HepG2 (cell line): ENCODE results near the gene COL2A1. TPM values are rescaled to one million over a fixed set of nuclear protein-coding genes. Genes with fewer than 3 reads are reported as not detected.

Experiments used
- AGO1 ChIP-seq: fragments of 200-400 bp; formaldehyde crosslinking; IDR thresholded peaks from 2 replicates; pipeline ENCODE4 v1.6.1; 2017; ENCODE audit warnings: mild to moderate bottlenecking, low read depth, low read length, moderate library complexity; ENCODE audit not compliant: poor library complexity, severe bottlenecking
- BCL6 ChIP-seq: IDR thresholded peaks from 2 replicates; pipeline ENCODE4 v1.6.1; 2016; ENCODE audit warnings: missing genetic modification reagents, missing compliant biosample characterization
- CENPT ChIP-seq: sonication (generic); formaldehyde crosslinking; IDR thresholded peaks from 2 replicates; pipeline ENCODE4 v1.8.0; 2022; ENCODE audit warnings: low read depth, mild to moderate bottlenecking, moderate library complexity, missing genetic modification reagents
- DR1 ChIP-seq: sonication (generic); formaldehyde crosslinking; IDR thresholded peaks from 2 replicates; pipeline ENCODE4 v1.8.0; 2021; ENCODE audit warnings: mild to moderate bottlenecking, missing genetic modification reagents, inconsistent platforms
- HDAC1 ChIP-seq: sonication (generic); formaldehyde crosslinking; IDR thresholded peaks from 2 replicates; pipeline ENCODE4 v1.5.1; 2020; ENCODE audit warnings: mild to moderate bottlenecking, missing genetic modification reagents
- MED1 ChIP-seq: sonication (generic); formaldehyde crosslinking; IDR thresholded peaks from 2 replicates; pipeline ENCODE4 v1.4.0; 2020; ENCODE audit warnings: missing genetic modification reagents
- MTA3 ChIP-seq: sonication (generic); formaldehyde crosslinking; IDR thresholded peaks from 2 replicates; pipeline ENCODE4 v1.4.0; 2020; ENCODE audit warnings: missing genetic modification reagents
- RBM39 ChIP-seq: fragments of 200-400 bp; formaldehyde crosslinking; IDR thresholded peaks from one replicate; pipeline ENCODE4 v1.6.1; 2018; ENCODE audit warnings: antibody characterized with exemption, mild to moderate bottlenecking, low read depth, low read length; ENCODE audit not compliant: poor library complexity, severe bottlenecking
- REPIN1 ChIP-seq: sonication (generic); formaldehyde crosslinking; IDR thresholded peaks from 2 replicates; pipeline ENCODE4 v1.8.0; 2022; ENCODE audit warnings: missing genetic modification reagents, low read depth, mild to moderate bottlenecking, borderline replicate concordance
- SIX4 ChIP-seq: sonication (generic); formaldehyde crosslinking; IDR thresholded peaks from 2 replicates; pipeline ENCODE4 v1.4.0; 2020; ENCODE audit warnings: missing genetic modification reagents
- SRSF9 ChIP-seq: fragments of 200-400 bp; formaldehyde crosslinking; IDR thresholded peaks from 2 replicates; pipeline ENCODE4 v1.6.1; 2018; ENCODE audit warnings: borderline replicate concordance, mild to moderate bottlenecking, low read depth, low read length; ENCODE audit not compliant: insufficient read depth, poor library complexity, severe bottlenecking
- TBP ChIP-seq: sonication (generic); formaldehyde crosslinking; IDR thresholded peaks from 2 replicates; pipeline ENCODE4 v1.5.0; 2020; ENCODE audit warnings: missing genetic modification reagents
- TEAD3 ChIP-seq: optimal IDR thresholded peaks from 2 replicates; pipeline ENCODE3; 2016; ENCODE audit warnings: borderline replicate concordance
- ZBTB3 ChIP-seq: sonication (generic); formaldehyde crosslinking; IDR thresholded peaks from 2 replicates; pipeline ENCODE4 v1.4.0; 2020; ENCODE audit warnings: low read depth, mild to moderate bottlenecking, moderate library complexity, missing genetic modification reagents, borderline replicate concordance
- ZNF282 ChIP-seq: fragments of 450-650 bp; IDR thresholded peaks from 2 replicates; pipeline ENCODE4 v1.6.1; 2018; ENCODE audit not compliant: partially characterized antibody
- ZNF326 ChIP-seq: sonication (generic); formaldehyde crosslinking; IDR thresholded peaks from 2 replicates; pipeline ENCODE4 v1.4.0; 2020; ENCODE audit warnings: missing genetic modification reagents, borderline replicate concordance
- ZNF44 ChIP-seq: sonication (generic); formaldehyde crosslinking; IDR thresholded peaks from 2 replicates; pipeline ENCODE4 v1.5.1; 2020; ENCODE audit warnings: mild to moderate bottlenecking, missing genetic modification reagents
- ZNF543 ChIP-seq: sonication (generic); formaldehyde crosslinking; IDR thresholded peaks from 2 replicates; pipeline ENCODE4 v1.4.0; 2020; ENCODE audit warnings: mild to moderate bottlenecking, missing genetic modification reagents
- ZNF564 ChIP-seq: sonication (generic); formaldehyde crosslinking; IDR thresholded peaks from 2 replicates; pipeline ENCODE4 v1.8.1; 2023; ENCODE audit warnings: mild to moderate bottlenecking, missing genetic modification reagents
- ZNF776 ChIP-seq: sonication (generic); formaldehyde crosslinking; IDR thresholded peaks from 2 replicates; pipeline ENCODE4 v1.4.0; 2020; ENCODE audit warnings: mild to moderate bottlenecking, missing genetic modification reagents
- ZNF83 ChIP-seq: sonication (generic); formaldehyde crosslinking; IDR thresholded peaks from 2 replicates; pipeline ENCODE4 v1.4.0; 2020; ENCODE audit warnings: missing genetic modification reagents, mild to moderate bottlenecking, borderline replicate concordance
- polyA plus RNA-seq, 8 experiments: library from polyadenylated mRNA; depleted of rRNA in 3 of 8; stranded (reverse) in 7 of 8; unstranded in 1 of 8; fragments of >200 nt; fragmentation: Illumina TruSeq in 4 of 8; extraction: Trizol in 4 of 8; gene quantifications; 2 replicates each; pipeline versions ENCODE4 v1.2.1 to v1.2.3, GENCODE V29; 2011 to 2016; ENCODE audit warnings: low read depth in 4 of 8, missing spikeins in 1 of 8, mixed read lengths in 1 of 8; ENCODE audit not compliant: insufficient read depth in 1 of 8
- total RNA-seq, 5 experiments: library from RNA; depleted of rRNA; stranded (reverse); fragments of >200 nt; fragmentation: Illumina TruSeq; extraction: Trizol; gene quantifications; 2 replicates each; pipeline ENCODE4 v1.2.3, GENCODE V29; 2016; ENCODE audit warnings: low read depth in 1 of 5
- TF ChIP-seq, protein P1 (sequence below): sonication (generic); formaldehyde crosslinking; IDR thresholded peaks from 2 replicates; pipeline ENCODE4 v1.4.0; 2020; ENCODE audit warnings: missing genetic modification reagents
- TF ChIP-seq, protein P2 (sequence below): sonication (generic); formaldehyde crosslinking; IDR thresholded peaks from 2 replicates; pipeline ENCODE4 v1.4.0; 2020; ENCODE audit warnings: missing genetic modification reagents
- TF ChIP-seq, protein P3 (sequence below): sonication (generic); formaldehyde crosslinking; IDR thresholded peaks from 2 replicates; pipeline ENCODE4 v1.8.0; 2022; ENCODE audit warnings: mild to moderate bottlenecking, missing genetic modification reagents, moderate library complexity

Gene COL2A1
- total and polyA plus RNA-seq, 2 of the 13 experiments (the other 11 are each of a cell fraction or from before 2014, with no cell fraction given), result 7.4 to 38.3 TPM

DNA sequence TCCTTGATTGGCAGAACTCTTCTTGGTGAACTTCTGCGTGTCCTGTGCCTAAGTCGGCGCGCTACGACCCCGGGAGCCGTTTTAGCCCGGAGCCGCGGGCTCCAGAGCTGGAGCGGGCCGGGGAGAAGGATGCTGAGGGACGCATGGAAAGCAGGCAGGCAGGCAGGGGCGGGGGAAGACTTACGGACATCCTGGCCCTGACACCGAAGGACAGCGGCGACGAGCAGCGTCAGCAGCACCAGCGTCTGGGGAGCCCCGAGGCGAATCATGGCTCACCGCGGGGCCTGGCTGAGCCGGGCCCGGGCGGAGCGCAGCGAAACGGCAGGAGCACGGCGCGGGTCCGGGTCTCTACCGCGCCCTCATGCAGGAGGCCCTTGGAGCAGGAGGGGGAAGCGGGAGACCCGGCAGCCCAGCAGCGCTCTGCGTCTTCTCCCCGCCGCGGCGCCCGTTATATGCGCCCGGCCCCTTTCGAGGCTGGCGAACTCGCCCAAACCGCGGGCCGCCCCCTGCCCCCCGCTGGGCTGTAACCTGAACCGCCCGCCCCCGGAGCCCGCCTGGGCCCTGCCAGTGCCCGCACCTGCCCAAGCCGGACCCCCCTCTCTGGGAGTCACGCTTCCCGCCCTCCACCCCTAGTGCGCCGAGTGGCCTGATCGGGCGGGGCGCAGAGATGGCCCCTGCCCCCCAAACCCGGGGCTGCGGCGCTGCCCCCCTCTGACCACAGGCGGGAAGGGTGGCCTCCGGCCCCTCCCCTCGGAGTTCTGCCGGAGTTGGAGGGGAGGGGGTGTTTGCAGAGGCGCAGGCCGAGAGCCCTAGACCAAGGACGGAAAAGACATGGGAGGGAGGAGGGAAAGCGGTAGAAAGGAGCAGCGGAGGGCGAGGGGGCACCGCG, at the start of gene COL2A1 (continued):
- TF ChIP-seq, protein P1, sequence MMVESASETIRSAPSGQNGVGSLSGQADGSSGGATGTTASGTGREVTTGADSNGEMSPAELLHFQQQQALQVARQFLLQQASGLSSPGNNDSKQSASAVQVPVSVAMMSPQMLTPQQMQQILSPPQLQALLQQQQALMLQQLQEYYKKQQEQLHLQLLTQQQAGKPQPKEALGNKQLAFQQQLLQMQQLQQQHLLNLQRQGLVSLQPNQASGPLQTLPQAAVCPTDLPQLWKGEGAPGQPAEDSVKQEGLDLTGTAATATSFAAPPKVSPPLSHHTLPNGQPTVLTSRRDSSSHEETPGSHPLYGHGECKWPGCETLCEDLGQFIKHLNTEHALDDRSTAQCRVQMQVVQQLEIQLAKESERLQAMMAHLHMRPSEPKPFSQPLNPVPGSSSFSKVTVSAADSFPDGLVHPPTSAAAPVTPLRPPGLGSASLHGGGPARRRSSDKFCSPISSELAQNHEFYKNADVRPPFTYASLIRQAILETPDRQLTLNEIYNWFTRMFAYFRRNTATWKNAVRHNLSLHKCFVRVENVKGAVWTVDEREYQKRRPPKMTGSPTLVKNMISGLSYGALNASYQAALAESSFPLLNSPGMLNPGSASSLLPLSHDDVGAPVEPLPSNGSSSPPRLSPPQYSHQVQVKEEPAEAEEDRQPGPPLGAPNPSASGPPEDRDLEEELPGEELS (CRISPR knock-in tag), result peak; percentile 23; the same call in 1 of the 2 replicates
- TF ChIP-seq SIX4 (CRISPR knock-in tag) (peak; percentile 44; the same call in 1 of the 2 replicates), ZNF543 (no peak), CENPT (CRISPR knock-in tag) (no peak), DR1 (CRISPR knock-in tag) (no peak), ZNF282 (no peak), ZNF776 (CRISPR knock-in tag) (no peak), HDAC1 (0 out of 2 replicates have a peak, but pooled peaks have one; percentile 34), AGO1 (no peak), BCL6 (CRISPR knock-in tag) (peak; percentile 34; the same call in 1 of the 2 replicates), REPIN1 (CRISPR knock-in tag) (no peak), MTA3 (CRISPR knock-in tag) (no peak), MED1 (CRISPR knock-in tag) (no peak), ZNF326 (no peak), ZNF83 (CRISPR knock-in tag) (peak; percentile 41; the same call in 1 of the 2 replicates), TBP (no peak), SRSF9 (no peak), ZBTB3 (no peak), RBM39 (peak; percentile 24), TEAD3 (CRISPR knock-in tag) (no peak), ZNF44 (no peak), ZNF564 (CRISPR knock-in tag) (no peak)
- TF ChIP-seq, protein P2, sequence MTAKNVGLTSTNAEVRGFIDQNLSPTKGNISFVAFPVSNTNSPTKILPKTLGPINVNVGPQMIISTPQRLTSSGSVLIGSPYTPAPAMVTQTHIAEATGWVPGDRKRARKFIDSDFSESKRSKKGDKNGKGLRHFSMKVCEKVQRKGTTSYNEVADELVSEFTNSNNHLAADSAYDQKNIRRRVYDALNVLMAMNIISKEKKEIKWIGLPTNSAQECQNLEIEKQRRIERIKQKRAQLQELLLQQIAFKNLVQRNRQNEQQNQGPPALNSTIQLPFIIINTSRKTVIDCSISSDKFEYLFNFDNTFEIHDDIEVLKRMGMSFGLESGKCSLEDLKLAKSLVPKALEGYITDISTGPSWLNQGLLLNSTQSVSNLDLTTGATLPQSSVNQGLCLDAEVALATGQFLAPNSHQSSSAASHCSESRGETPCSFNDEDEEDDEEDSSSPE (CRISPR knock-in tag), result peak; percentile 57
- TF ChIP-seq, protein P3, sequence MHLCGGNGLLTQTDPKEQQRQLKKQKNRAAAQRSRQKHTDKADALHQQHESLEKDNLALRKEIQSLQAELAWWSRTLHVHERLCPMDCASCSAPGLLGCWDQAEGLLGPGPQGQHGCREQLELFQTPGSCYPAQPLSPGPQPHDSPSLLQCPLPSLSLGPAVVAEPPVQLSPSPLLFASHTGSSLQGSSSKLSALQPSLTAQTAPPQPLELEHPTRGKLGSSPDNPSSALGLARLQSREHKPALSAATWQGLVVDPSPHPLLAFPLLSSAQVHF (CRISPR knock-in tag), result 0 out of 2 replicates have a peak, but pooled peaks have one; percentile 60
